Measurements from ENCODE around the gene TOR3A.

Gene TOR3A

GRCh38 chr1:179144626-179145025 lies 62.8 kb downstream of the TOR3A start:
- in situ Hi-C loops (cut with HindIII; ENCODE audit: low sequenced_read_pairs) = no loop called here

DNA sequence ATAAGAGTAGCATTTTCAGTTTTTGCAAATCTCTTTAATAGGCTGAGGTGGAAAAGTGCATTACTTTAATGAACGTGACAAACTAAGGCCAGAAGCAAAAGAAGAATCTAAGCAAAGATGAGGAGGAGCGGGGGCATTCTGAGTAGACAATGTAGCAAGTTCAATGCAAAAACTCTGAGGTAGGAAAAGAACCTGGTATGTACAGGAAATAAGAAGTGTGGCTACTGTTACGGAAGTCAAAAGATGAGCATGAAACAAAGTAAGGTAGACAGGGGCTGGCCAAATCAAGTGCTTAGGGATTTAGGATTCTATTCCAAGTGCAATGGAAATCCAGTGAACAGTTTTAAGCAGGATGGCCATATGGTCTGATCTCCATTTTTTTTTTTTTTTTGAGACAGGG lies 63.7 kb downstream of the TOR3A start:
- no peak for TF ChIP-seq CTCF (IDR thresholded peaks at IDR 0.05; ENCODE audit: low read depth, low read length, missing control alignments)

More at GRCh38 chr1:179144626-179145025, 62.8 kb downstream of the TOR3A start:
- no peak for TF ChIP-seq CTCF (IDR thresholded peaks at IDR 0.05; ENCODE audit: low read depth, low read length, missing control alignments)
- no peak for DNase-seq (ENCODE audit: low read depth)
- H3K4me3 ChIP-seq (ENCODE audit: low read depth, low read length) = no peak overlapping the region

More for the DNA sequence above, 63.7 kb downstream of the TOR3A start:
- DNase-seq (ENCODE audit: low read depth) = no peak
- in situ Hi-C loops (cut with HindIII; ENCODE audit: low sequenced_read_pairs) = no loop called here
- H3K4me3 ChIP-seq (ENCODE audit: low read depth, low read length) = no peak overlapping the region

All from astrocyte of the cerebellum (primary cell).